Mucosa of descending colon (tissue), 3 donors: ENCODE measurements around the gene PTPN1. TPM values are rescaled to one million over a fixed set of nuclear protein-coding genes. Genes with fewer than 3 reads are reported as not detected.
A peak's percentile ranks its signal among the peaks of the same experiment; 100 is the strongest.

Experiments
- ATAC-seq: fragments of 200-7000 bp; cut with Tn5 transposase; one replicate; pipeline ENCODE4 v1.9.1; 2020; ENCODE audit warnings: mild to moderate bottlenecking, moderate library complexity
- DNase-seq, 3 donors: peaks; one replicate each; pipeline ENCODE4 v3.0.0-alpha.2; 2020
- H3K36me3 ChIP-seq: fragments of 200-600 bp; one replicate; pipeline ENCODE4 v1.8.0; 2021; ENCODE audit warnings: low read depth, mild to moderate bottlenecking
- H3K4me1 ChIP-seq: fragments of 200-600 bp; one replicate; pipeline ENCODE4 v1.8.0; 2021; ENCODE audit warnings: low read depth, mild to moderate bottlenecking
- H3K4me3 ChIP-seq: fragments of 200-600 bp; one replicate; pipeline ENCODE4 v1.8.0; 2021; ENCODE audit warnings: mild to moderate bottlenecking
- H3K9me3 ChIP-seq: fragments of 200-600 bp; one replicate; pipeline ENCODE4 v1.8.0; 2021; ENCODE audit warnings: mild to moderate bottlenecking
- CTCF ChIP-seq: fragments of 200-600 bp; IDR thresholded peaks from one replicate; pipeline ENCODE4 v1.8.0; 2022; ENCODE audit warnings: antibody characterized with exemption, mild to moderate bottlenecking
- intact Hi-C, 2 donors: fragments of 100-400 bp; cut with DNase I in 1 of 2; cut with micrococcal nuclease in 1 of 2; formaldehyde crosslinking; loops; one replicate each; pipeline versions ENCODE4 v1.11.0 to v1.11.1; 2022; cut with DNase I, micrococcal nuclease
- total RNA-seq, 3 donors: library from RNA; stranded (reverse); fragmentation: NEBNext Ultra II Directional in 2 of 3; extraction: Animal tissue kit (Norgen Biotek cat#: 25700) in 2 of 3; gene quantifications; one replicate each; pipeline versions ENCODE4 v1.2.1 to v1.2.4, GENCODE V29; 2021 to 2023
- donor health status: DM: no; HTN: no; CAD: no; lungs with moderate emphysema.
- donor health status: DM: no; HTN: no; CAD: no.
- donor health status: DM: no; HTN: yes; CAD: no.

The PTPN1 gene
- total RNA-seq, 3 donors from 2014 or later, result 33.2 to 35.1 (median 33.4) TPM

- no peak for DNase-seq
- H3K9me3 ChIP-seq, result no peaks in the 10 kb centered on the region
- H3K4me1 ChIP-seq, result no peaks in the 10 kb centered on the region
- TF ChIP-seq CTCF, result no peak
- intact Hi-C loops, result loop anchor here (2.0 to 5.0 kb wide), 2 partner anchors 278 kb away; no protein-coding TSS in a partner anchor
- ATAC-seq, result no peak
- H3K36me3 ChIP-seq, result no peaks in the 10 kb centered on the region
- H3K4me3 ChIP-seq, result no peak overlapping the region
Measured at GRCh38 chr20:50464725-50465650, 45.2 kb upstream of the PTPN1 start.

- DNase-seq (no peak), ATAC-seq (no peak)
- H3K36me3 ChIP-seq, result no peaks in the 10 kb centered on the region
- TF ChIP-seq CTCF, result no peak
- H3K4me1 ChIP-seq, result peaks cover 5% of the 10 kb centered on the region
- intact Hi-C loops, result loop anchor here in 1 of 2 donors (5.0 kb wide), 1 partner anchor 280 kb away; no protein-coding TSS in a partner anchor
- H3K4me3 ChIP-seq, result no peak overlapping the region
- H3K9me3 ChIP-seq, result no peaks in the 10 kb centered on the region
Measured at GRCh38 chr20:50467174-50467573, 43.0 kb upstream of the PTPN1 start.

GRCh38 chr20:50467718-50468356 is 42.3 kb upstream of the PTPN1 start:
- H3K4me3 ChIP-seq, result no peak overlapping the region
- TF ChIP-seq CTCF, result no peak
- H3K36me3 ChIP-seq, result no peaks in the 10 kb centered on the region
- ATAC-seq (peak; percentile 26), DNase-seq (peak in 1 of 3 donors; percentile 52)
- no peaks in the 10 kb centered on the region for H3K9me3 ChIP-seq
- peaks cover 5% of the 10 kb centered on the region for H3K4me1 ChIP-seq
- intact Hi-C loops, result loop anchor here in 1 of 2 donors (5.0 kb wide), 1 partner anchor 281 kb away; no protein-coding TSS in a partner anchor

GRCh38 chr20:50468378-50468798 is 41.8 kb upstream of the PTPN1 start:
- no peaks in the 10 kb centered on the region for H3K9me3 ChIP-seq
- TF ChIP-seq CTCF, result no peak
- H3K4me1 ChIP-seq, result peaks cover 5% of the 10 kb centered on the region
- ATAC-seq, result no peak
- no peak for DNase-seq
- intact Hi-C loops, result loop anchor here in 1 of 2 donors (5.0 kb wide), 1 partner anchor 281 kb away; no protein-coding TSS in a partner anchor
- no peaks in the 10 kb centered on the region for H3K36me3 ChIP-seq
- H3K4me3 ChIP-seq, result no peak overlapping the region

- no peak overlapping the region for H3K4me3 ChIP-seq
- no peaks in the 10 kb centered on the region for H3K9me3 ChIP-seq
- no peak for DNase-seq
- intact Hi-C loops, result loop anchor here in 1 of 2 donors (5.0 kb wide), 1 partner anchor 282 kb away; no protein-coding TSS in a partner anchor
- no peaks in the 10 kb centered on the region for H3K36me3 ChIP-seq
- no peak for TF ChIP-seq CTCF
- H3K4me1 ChIP-seq, result peaks cover 5% of the 10 kb centered on the region
- no peak for ATAC-seq
Measured at GRCh38 chr20:50469176-50469723, 40.9 kb upstream of the PTPN1 start.
